Measurements from ENCODE around the gene PXT1.

GRCh38 chr6:36455486-36456027 lies 12.9 kb upstream of the PXT1 start:
- no peak for TF ChIP-seq EZH2 (IDR thresholded peaks at IDR 0.05; ENCODE audit: borderline replicate concordance)
- TF ChIP-seq EZH2phosphoT487 (IDR thresholded peaks at IDR 0.05; ENCODE audit: low read depth, severe bottlenecking, unreplicated experiment), result no peak
- TF ChIP-seq, protein P1, sequence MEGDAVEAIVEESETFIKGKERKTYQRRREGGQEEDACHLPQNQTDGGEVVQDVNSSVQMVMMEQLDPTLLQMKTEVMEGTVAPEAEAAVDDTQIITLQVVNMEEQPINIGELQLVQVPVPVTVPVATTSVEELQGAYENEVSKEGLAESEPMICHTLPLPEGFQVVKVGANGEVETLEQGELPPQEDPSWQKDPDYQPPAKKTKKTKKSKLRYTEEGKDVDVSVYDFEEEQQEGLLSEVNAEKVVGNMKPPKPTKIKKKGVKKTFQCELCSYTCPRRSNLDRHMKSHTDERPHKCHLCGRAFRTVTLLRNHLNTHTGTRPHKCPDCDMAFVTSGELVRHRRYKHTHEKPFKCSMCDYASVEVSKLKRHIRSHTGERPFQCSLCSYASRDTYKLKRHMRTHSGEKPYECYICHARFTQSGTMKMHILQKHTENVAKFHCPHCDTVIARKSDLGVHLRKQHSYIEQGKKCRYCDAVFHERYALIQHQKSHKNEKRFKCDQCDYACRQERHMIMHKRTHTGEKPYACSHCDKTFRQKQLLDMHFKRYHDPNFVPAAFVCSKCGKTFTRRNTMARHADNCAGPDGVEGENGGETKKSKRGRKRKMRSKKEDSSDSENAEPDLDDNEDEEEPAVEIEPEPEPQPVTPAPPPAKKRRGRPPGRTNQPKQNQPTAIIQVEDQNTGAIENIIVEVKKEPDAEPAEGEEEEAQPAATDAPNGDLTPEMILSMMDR (IDR thresholded peaks at IDR 0.05; ENCODE audit: poor library complexity), result no peak
